H7 (cell line): ENCODE measurements around the gene SNX5. TPM values are rescaled to one million over a fixed set of nuclear protein-coding genes. Genes with fewer than 3 reads are reported as not detected.

Experiments
- DNase-seq: peaks from one replicate; pipeline ENCODE4 v3.0.0; 2012
- H3K27me3 ChIP-seq: 2 replicates; pipeline ENCODE4 v1.6.0; 2011; ENCODE audit warnings: mild to moderate bottlenecking, low read length; ENCODE audit not compliant: control insufficient read depth, insufficient read depth
- H3K36me3 ChIP-seq: replicated peaks from 2 replicates; pipeline ENCODE4 v1.5.1; 2011; ENCODE audit warnings: low read length; ENCODE audit not compliant: control insufficient read depth, insufficient read depth
- H3K4me3 ChIP-seq: 2 replicates; pipeline ENCODE4 v1.5.1; 2011; ENCODE audit warnings: low read depth, mild to moderate bottlenecking, control low read depth, low read length, moderate library complexity; ENCODE audit not compliant: insufficient read depth
- total RNA-seq: library from RNA; depleted of rRNA; stranded (reverse); fragments of >200 nt; shearing (Covaris generic); gene quantifications from 2 replicates; pipeline ENCODE4 v1.2.3, GENCODE V29; 2014

SNX5 gene
- total RNA-seq, 1 experiment from 2014 or later: 134 TPM

- DNase-seq: no peak
- peaks cover 62% of the 10 kb centered on the region for H3K36me3 ChIP-seq
- no peak overlapping the region for H3K4me3 ChIP-seq
- H3K27me3 ChIP-seq: no peaks in the 10 kb centered on the region
Observed at GRCh38 chr20:17946040-17946439, 22.6 kb downstream of the SNX5 start.

GRCh38 chr20:17944854-17945474 lies 23.6 kb downstream of the SNX5 start:
- Histone ChIP-seq H3K4me3 (no peak overlapping the region), H3K36me3 (peaks cover 56% of the 10 kb centered on the region), H3K27me3 (no peaks in the 10 kb centered on the region)
- DNase-seq: no peak

DNA sequence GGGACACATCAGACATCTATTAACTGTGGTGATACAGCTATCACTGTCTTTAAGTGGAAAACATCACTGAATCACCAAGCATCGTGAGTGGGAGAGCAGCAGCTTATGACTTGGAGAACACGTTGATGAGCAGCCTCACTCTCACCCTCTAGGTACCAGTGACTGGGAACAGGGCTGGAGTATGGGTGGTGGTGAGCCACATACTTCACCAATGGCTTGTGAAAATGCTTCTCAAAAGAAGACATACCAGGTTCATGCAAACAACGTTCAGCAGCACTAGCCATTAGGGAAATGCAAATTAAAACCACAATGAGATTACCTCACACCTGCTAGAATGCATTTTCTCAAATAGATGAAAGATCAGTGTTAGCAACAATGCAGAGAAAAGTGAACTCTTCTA lies 25.3 kb downstream of the SNX5 start:
- Histone ChIP-seq H3K27me3 (no peaks in the 10 kb centered on the region), H3K36me3 (peaks cover 40% of the 10 kb centered on the region)
- DNase-seq: no peak

GRCh38 chr20:17941826-17942196 lies 26.8 kb downstream of the SNX5 start:
- Histone ChIP-seq H3K27me3 (no peaks in the 10 kb centered on the region), H3K36me3 (peaks cover 32% of the 10 kb centered on the region), H3K4me3 (no peak overlapping the region)
- no peak for DNase-seq

More for the DNA sequence above, 25.3 kb downstream of the SNX5 start:
- no peak overlapping the region for H3K4me3 ChIP-seq

DNA sequence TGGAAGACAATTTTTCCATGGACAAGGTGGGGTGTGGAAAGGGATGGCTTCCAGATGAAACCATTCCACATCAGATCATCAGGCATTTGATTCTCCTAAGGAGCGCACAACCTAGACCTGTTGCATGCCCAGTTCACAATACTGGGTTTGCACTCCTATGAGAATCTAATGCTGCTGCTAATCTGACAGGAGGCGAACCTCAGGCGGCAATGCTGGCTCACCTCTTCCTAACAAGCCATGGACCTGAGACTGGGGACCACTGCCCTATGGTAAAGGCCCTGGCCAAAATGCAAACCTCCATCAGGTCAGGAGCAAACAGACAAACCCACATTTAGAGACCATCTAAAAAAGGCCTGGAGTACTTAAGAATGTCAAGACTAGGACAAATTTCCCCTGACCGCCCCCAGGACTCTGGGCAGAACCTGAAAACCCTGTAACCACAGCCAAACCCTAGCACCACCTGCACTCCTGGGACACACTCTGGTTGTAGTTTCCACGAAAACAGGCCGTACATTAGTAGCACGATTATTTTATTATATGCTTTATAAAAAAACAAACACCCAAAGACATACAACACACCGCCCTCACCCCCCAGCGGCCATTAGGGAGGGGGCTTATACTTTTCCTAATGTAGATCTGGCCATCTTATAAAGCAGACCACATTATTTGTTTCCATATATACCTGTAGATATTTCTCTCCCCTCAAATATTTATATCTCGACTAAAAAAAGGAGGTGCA lies 27.3 kb downstream of the SNX5 start:
- no peak overlapping the region for H3K4me3 ChIP-seq
- no peaks in the 10 kb centered on the region for H3K27me3 ChIP-seq
- no peak for DNase-seq
- H3K36me3 ChIP-seq: peaks cover 29% of the 10 kb centered on the region

DNA sequence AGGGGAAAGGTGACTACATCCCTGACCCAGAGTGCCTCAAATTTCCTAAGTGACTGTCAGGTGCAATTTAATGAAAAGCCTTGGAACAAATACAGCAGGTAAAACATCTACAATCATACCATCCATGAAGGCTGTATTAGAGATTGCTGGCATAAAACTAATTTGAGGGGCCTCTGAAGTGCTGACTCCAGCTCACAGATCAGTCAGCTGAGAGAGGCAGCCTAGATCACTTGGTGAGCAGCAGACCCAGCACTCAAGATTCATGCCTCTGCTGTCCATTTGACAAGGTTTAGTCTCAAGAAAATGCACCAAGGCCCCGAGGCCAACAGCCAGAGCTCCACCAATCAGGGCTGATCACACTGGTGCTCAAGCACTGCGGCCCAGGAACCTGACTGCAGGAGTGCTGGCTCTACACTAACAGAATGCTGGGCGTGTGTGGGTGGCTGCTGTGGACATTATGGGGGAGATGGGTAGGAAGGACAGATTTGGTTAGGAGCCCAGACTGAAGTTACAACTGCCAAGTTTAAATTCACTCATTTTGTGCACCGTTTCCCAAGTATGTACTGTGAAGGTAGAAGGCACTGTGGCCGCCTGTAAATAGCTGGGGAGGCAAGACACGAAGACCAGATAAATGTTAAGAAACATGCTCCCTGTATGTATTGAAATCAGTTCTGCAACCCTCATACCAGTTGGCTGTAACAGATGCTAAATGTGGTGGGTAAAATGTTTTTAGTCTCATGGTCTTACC lies 28.2 kb downstream of the SNX5 start:
- Histone ChIP-seq H3K4me3 (no peak overlapping the region), H3K27me3 (peaks cover 3% of the 10 kb centered on the region), H3K36me3 (peaks cover 21% of the 10 kb centered on the region)
- DNase-seq: no peak

DNA sequence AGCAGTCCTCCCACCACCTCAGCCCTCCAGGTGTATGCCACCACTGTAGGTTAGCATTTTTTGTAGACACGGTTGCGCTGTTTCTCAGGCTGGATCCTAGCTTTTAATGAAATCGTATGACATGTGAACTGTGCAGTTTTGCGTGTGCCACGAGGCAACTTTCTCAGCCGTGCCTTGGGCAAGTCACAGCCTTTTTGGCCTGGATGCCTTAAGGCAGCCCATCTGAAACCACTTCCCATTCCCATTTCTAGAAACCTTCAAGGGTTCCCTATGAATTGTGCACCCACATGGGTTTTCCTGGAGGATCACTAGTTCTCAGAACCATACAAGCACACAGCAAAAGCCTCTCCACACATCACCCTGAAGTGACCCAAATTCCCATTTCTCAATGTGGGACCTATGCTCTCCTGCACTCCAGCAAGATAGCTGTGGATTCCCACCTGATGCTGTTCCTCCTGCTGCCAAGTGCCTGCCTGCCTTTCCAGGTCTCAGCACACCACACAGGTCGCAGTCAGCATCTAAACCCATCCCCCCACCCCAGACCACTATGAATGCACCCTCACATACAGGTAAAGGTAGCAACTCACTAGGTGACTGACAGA lies 28.9 kb downstream of the SNX5 start:
- Histone ChIP-seq H3K4me3 (no peak overlapping the region), H3K27me3 (peaks cover 3% of the 10 kb centered on the region)
- no peak for DNase-seq

GRCh38 chr20:17938871-17939619 lies 29.5 kb downstream of the SNX5 start:
- H3K36me3 ChIP-seq: peaks cover 15% of the 10 kb centered on the region
- H3K4me3 ChIP-seq: no peak overlapping the region
- H3K27me3 ChIP-seq: peaks cover 3% of the 10 kb centered on the region
- DNase-seq: peak; percentile 84

More for the DNA sequence above, 28.9 kb downstream of the SNX5 start:
- peaks cover 16% of the 10 kb centered on the region for H3K36me3 ChIP-seq

GRCh38 chr20:17936761-17937732 lies 31.5 kb downstream of the SNX5 start:
- H3K27me3 ChIP-seq: peaks cover 3% of the 10 kb centered on the region
- H3K36me3 ChIP-seq: peaks cover 4% of the 10 kb centered on the region
- no peak overlapping the region for H3K4me3 ChIP-seq
- peak; percentile 46 for DNase-seq

- Histone ChIP-seq H3K36me3 (peaks cover 1% of the 10 kb centered on the region; the same call in 1 of the 2 replicates), H3K4me3 (no peak overlapping the region), H3K27me3 (peaks cover 3% of the 10 kb centered on the region)
- no peak for DNase-seq
Observed at GRCh38 chr20:17936286-17936760, 32.3 kb downstream of the SNX5 start.

DNA sequence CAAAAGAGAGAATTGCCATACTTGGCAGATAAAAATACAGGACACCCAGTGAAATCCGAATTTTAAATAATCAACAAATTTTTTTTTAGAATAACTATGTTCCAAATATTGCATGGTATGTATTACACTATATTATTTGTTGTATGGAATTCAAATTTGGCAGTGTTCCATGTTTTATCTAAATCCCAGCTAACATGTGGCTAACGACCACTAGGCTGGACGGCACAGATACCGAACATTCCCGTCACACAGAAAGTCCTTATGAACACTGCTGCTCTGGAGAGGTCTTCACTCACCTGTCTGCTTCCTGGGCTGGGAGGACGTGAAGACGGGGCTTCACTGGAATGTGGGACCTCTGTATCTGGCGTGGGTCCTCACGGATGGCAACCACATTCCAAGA lies 32.8 kb downstream of the SNX5 start:
- no peak for DNase-seq
- Histone ChIP-seq H3K36me3 (no peaks in the 10 kb centered on the region), H3K27me3 (peaks cover 3% of the 10 kb centered on the region), H3K4me3 (no peak overlapping the region)

DNA sequence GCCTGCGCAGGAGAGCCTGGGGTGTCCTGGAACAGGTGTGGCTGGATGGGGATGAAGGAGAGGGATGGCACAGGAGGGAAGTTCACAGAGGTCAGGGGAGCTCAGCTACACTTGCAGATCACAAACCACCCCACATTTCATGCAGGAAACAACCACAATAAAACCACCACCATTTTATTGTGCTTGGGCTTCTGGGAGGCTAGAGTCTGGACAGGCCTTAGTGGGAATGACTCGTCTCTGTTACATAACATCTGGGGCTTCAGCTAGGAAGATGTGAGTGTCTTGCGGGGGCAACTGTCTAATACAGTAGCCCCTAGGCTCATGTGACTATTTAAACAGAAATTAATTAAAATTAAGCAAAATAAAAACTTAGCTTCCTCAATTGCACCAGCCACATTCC lies 33.4 kb downstream of the SNX5 start:
- H3K4me3 ChIP-seq: no peak overlapping the region
- peaks cover 3% of the 10 kb centered on the region for H3K27me3 ChIP-seq
- H3K36me3 ChIP-seq: no peaks in the 10 kb centered on the region
- no peak for DNase-seq

GRCh38 chr20:17934141-17934862 lies 34.3 kb downstream of the SNX5 start:
- no peak overlapping the region for H3K4me3 ChIP-seq
- no peaks in the 10 kb centered on the region for H3K36me3 ChIP-seq
- peaks cover 3% of the 10 kb centered on the region for H3K27me3 ChIP-seq
- DNase-seq: peak; percentile 62
